GM12891 (cell line): ENCODE measurements around the gene NPAS2.

Source experiments
- POLR2A ChIP-seq: IDR thresholded peaks from 2 replicates; pipeline ENCODE4 v1.6.1; 2011; ENCODE audit warnings: low read depth, low read length, control low read depth
- POLR2AphosphoS5 ChIP-seq: IDR thresholded peaks from 2 replicates; pipeline ENCODE4 v1.6.1; 2011; ENCODE audit warnings: low read depth, low read length, control low read depth
- TAF1 ChIP-seq: IDR thresholded peaks from 2 replicates; pipeline ENCODE4 v1.6.1; 2011; ENCODE audit warnings: low read depth, low read length, control low read depth

GRCh38 chr2:100977511-100977910 lies 157.6 kb downstream of the NPAS2 start:
- TF ChIP-seq TAF1 (no peak), POLR2AphosphoS5 (no peak), POLR2A (no peak)
